Choroid plexus epithelial cell (primary cell): ENCODE data around the gene PPM1H.

Experiments used
- DNase-seq: peaks from one replicate; pipeline ENCODE4 v3.0.0-alpha.2; 2010; ENCODE audit warnings: low read depth
- H3K4me3 ChIP-seq: 2 replicates; pipeline ENCODE4 v1.5.1; 2011; ENCODE audit warnings: low read depth, mild to moderate bottlenecking, control low read depth, low read length, moderate library complexity
- CTCF ChIP-seq: conservative IDR thresholded peaks from 2 replicates; pipeline ENCODE4 v1.5.1; 2011; ENCODE audit warnings: low read depth, mild to moderate bottlenecking, control low read depth, inconsistent platforms, low read length, moderate library complexity

The PPM1H gene

GRCh38 chr12:62848418-62848817, 86.5 kb downstream of the PPM1H start:
- no peak for TF ChIP-seq CTCF
- peak; percentile 91 for DNase-seq
- no peak overlapping the region for H3K4me3 ChIP-seq

- no peak overlapping the region for H3K4me3 ChIP-seq
- DNase-seq: peak; percentile 45
- TF ChIP-seq CTCF: no peak
These were observed 87.2 kb downstream of the PPM1H start for GRCh38 chr12:62847709-62848108.

- no peak for TF ChIP-seq CTCF
- peak; percentile 91 for DNase-seq
- H3K4me3 ChIP-seq: no peak overlapping the region
These were observed 88.5 kb downstream of the PPM1H start for GRCh38 chr12:62846491-62846890.

GRCh38 chr12:62844915-62845314, 90.0 kb downstream of the PPM1H start:
- no peak overlapping the region for H3K4me3 ChIP-seq
- TF ChIP-seq CTCF: no peak
- DNase-seq: no peak

- no peak for TF ChIP-seq CTCF
- no peak for DNase-seq
- H3K4me3 ChIP-seq: no peak overlapping the region
These were observed 91.2 kb downstream of the PPM1H start for GRCh38 chr12:62843716-62844115.

- DNase-seq: peak; percentile 33
These were observed 93.1 kb downstream of the PPM1H start for GRCh38 chr12:62841846-62842245.

GRCh38 chr12:62840806-62841205, 94.1 kb downstream of the PPM1H start:
- no peak for TF ChIP-seq CTCF
- no peak for DNase-seq
- no peak overlapping the region for H3K4me3 ChIP-seq

More at GRCh38 chr12:62841846-62842245, 93.1 kb downstream of the PPM1H start:
- H3K4me3 ChIP-seq: no peak overlapping the region
- TF ChIP-seq CTCF: no peak
